Epithelial cell of esophagus (primary cell): ENCODE data around the gene MGST1.

Experiments
- DNase-seq: peaks from one replicate; pipeline ENCODE4 v3.0.0; 2010; ENCODE audit warnings: low read depth
- H3K4me3 ChIP-seq: 2 replicates; pipeline ENCODE4 v1.5.1; 2011; ENCODE audit warnings: mild to moderate bottlenecking, low read length, control low read depth
- TF ChIP-seq, protein P1 (sequence below): IDR thresholded peaks from 2 replicates; pipeline ENCODE4 v1.5.1; 2011; ENCODE audit warnings: low read depth, mild to moderate bottlenecking, low read length, control low read depth, inconsistent platforms; ENCODE audit not compliant: insufficient read depth; ENCODE audit errors: missing control alignments

MGST1 gene

DNA sequence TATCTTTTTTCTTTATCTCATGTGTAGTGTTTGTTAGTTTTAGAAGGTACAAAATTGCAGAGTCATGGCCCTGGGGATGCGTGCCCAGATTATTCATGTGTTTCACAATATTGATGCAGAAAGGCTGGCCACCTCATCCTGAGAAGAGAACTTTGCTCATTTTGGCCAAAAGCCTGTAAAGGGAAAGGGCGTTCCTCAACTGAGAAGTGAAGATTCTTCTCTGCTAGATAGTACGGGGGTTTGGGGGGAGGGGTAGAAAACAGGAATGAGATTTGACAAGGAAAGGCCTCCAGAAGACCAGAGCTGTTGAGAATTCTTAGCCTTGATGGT lies 1.7 kb downstream of the MGST1 start:
- TF ChIP-seq, protein P1, sequence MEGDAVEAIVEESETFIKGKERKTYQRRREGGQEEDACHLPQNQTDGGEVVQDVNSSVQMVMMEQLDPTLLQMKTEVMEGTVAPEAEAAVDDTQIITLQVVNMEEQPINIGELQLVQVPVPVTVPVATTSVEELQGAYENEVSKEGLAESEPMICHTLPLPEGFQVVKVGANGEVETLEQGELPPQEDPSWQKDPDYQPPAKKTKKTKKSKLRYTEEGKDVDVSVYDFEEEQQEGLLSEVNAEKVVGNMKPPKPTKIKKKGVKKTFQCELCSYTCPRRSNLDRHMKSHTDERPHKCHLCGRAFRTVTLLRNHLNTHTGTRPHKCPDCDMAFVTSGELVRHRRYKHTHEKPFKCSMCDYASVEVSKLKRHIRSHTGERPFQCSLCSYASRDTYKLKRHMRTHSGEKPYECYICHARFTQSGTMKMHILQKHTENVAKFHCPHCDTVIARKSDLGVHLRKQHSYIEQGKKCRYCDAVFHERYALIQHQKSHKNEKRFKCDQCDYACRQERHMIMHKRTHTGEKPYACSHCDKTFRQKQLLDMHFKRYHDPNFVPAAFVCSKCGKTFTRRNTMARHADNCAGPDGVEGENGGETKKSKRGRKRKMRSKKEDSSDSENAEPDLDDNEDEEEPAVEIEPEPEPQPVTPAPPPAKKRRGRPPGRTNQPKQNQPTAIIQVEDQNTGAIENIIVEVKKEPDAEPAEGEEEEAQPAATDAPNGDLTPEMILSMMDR = no peak
- DNase-seq = peak; percentile 90
- peak overlapping the region; percentile 82 for H3K4me3 ChIP-seq

DNA sequence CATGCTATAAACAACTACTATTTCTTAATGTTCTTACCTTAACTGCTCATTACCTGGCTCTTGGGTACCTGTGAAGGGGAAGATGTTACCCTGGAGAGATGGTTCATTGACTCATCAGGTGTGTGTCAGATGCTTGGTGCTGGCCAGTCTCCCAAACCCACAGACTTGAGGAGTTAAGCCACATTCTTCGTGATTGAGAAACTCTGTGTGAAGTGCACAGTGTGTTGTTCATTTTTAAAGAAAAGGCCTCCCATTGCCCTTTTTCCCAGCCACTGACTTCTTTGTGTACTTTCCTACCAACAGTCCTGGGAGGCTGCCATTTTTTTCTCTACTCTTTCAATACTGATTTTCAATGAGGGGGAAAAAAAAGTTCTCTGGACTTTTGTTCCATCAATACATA lies 3.2 kb downstream of the MGST1 start:
- H3K4me3 ChIP-seq = peak overlapping the region; percentile 41
- DNase-seq = peak; percentile 99
- TF ChIP-seq, protein P1 = no peak

DNA sequence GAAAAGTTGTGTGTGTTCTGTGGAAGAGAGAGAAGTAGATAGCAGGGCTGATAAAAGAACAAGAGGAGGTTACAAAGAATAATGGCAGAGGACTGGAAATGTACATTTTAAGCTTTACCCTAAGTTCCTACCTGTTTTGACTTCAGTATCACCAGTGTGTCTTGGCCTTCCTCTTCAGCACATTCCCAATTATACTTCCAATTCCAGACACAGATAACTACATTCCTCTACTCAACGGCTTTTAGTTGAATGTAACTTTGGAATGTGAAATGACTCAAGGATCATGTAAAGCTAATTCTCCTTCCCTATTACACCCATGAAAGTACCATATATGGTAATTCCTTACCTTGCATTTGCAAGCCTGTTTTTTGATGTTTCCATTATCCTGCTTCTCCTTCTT lies 5.0 kb downstream of the MGST1 start:
- peak; percentile 48 for DNase-seq
- no peak overlapping the region for H3K4me3 ChIP-seq
- TF ChIP-seq, protein P1 = no peak

DNA sequence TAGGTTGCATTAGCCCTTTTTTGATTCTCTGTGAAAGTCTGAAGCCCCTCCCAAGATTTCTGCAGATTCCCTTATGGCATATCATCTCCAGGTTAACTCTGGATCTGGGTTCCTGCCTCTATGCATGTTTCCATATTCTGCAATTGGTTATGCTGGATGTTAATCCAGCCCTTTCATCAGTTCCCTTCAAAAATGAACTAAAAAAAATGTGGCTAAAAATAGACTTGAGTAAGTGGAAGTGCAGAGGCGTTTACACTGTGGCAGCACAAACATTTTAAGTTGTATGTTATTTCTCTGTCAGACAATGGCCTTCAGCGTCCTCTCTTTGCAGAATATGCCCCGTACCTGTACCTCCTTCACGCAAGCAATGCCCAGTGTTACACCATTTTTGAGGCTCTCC lies 11.4 kb downstream of the MGST1 start:
- DNase-seq = no peak
- no peak overlapping the region for H3K4me3 ChIP-seq
- TF ChIP-seq, protein P1 = no peak

DNA sequence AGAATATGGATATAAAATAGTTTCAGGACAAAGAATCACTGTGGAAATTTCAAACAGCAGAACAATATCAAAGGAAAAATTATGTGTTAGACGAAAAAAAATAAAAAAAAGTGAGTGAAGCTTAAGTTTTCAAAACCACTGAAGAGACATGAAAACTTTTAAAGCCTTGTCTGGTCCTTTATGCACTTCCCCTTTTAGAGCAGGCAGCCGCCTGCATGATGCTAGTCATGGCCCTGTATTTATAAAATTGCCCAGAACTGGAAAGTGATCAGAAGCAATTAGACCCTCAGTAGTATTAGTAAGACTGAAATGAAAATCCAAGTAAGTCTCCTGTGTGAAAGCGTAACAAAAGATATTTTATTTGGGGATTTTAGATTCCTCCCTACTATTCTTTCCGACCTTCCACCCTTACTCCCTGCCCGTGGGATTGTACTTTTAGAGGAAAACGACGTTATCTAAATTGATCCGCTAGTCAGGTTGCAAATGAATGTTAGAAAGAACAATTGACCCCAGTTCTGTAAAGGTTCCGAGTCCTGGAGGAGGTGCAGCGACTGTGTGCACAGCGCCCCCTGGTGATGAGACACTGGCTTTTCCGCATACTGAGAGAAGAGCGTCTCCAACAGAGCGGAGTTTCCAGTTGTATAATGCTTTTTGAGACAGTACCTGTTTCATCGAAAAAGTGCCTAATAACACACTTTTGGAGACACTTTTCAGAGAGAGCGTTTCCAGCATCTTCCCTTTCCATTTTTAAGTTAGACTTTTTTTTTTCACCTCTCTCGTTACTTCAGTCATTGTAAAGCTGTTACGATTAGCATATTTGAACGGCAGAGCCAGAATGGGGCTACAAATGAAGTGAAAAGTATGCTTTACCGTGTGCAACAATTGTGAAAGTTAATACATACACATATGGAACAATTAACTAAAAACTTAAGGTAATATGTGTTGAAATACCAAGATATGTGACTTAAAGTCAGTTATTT lies 12.4 kb downstream of the MGST1 start:
- peak; percentile 62 for DNase-seq
- no peak overlapping the region for H3K4me3 ChIP-seq
- TF ChIP-seq, protein P1 = peak; percentile 89

DNA sequence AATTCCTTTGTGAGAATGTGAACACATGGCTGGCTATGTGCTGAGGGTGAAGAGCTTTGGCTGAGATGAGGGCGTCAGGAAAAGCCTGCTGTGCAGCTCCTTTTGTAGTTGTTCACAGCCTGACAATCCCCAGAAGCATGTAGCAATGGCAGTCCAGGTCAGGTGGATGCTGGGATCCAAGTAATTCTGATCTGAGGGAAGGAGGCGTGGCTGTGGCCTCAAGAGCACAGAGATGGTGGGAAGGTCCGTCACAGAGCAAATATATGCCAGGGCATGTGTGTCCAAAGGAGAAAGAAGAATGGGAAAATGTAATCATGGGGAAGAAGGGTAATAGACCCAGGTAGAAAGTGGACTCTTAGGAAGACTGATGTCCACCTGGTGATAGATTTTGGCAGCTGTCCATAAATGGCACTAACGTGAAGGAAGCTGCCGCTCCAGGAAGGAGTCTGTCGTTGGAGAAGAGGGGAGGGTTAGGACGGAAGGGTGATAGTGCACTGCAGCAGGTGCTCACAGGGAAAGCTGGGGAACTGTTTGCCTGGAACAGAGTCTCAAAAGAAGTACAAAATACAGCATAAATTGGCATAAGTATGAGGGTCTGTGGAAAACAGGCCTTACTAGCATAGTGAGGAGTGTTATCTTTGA lies 13.8 kb downstream of the MGST1 start:
- TF ChIP-seq, protein P1 = no peak
- no peak overlapping the region for H3K4me3 ChIP-seq
- DNase-seq = no peak

DNA sequence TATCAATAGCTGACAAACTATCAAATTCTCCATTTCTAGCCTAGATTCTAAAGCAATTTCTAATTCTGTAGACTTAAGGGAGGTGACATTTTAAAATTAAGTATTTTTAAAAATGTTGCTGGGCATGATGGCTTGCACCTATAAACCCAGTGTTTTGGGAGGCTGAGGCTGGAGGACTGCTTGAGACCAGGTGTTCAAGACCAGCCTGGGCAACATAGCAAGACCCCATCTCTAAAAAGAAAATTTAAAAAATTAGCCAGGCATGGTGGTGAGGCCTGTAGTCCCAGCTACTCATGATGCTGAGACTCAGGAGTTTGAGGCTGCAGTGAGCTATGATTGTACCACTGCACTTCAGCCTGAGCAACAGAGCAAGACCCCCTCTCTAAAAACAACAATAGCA lies 15.1 kb downstream of the MGST1 start:
- DNase-seq = no peak
- TF ChIP-seq, protein P1 = no peak
- no peak overlapping the region for H3K4me3 ChIP-seq
